NCI-H2196 treated with DMSO at 0.1 percent for 48 hours (cell line): Measurements from ENCODE around the gene DNAJC7.
"Not testable (repeated sequence)": the region's sequence is repeated elsewhere in the genome, so short reads cannot be mapped to it uniquely, and the experiment has no call there.

Experiments used
- DNase-seq: peaks from one replicate; lab custom pipeline; 2025; ENCODE audit not compliant: unreplicated experiment; lab: John Stamatoyannopoulos, UW

The DNAJC7 gene

GRCh38 chr17:42016411-42016831 is 818 bp downstream of the DNAJC7 start:
- DNase-seq, result no peak

- not testable (repeated sequence) for DNase-seq
These were observed 3.5 kb downstream of the DNAJC7 start for GRCh38 chr17:42013740-42014139.

DNA sequence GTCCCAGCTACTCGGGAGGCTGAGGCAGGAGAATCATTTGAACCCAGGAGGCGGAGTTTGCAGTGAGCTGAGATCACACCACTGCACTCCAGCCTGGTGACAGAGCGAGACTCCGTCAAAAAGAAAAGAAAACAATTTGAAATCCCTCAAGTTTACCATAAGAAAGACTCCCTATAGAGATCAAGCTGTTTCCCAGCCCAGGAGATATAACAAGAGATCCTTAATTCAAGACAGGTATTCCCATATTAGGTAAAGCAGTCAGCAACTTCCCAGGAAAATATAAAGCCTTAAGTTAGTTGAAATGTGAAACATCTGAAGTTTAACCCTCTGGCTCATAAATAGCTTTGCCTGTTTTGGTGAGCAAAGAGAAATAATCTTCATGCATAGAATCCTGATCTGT is 4.9 kb downstream of the DNAJC7 start:
- not testable (repeated sequence) for DNase-seq

GRCh38 chr17:42010898-42011516 is 6.2 kb downstream of the DNAJC7 start:
- DNase-seq, result no peak

DNA sequence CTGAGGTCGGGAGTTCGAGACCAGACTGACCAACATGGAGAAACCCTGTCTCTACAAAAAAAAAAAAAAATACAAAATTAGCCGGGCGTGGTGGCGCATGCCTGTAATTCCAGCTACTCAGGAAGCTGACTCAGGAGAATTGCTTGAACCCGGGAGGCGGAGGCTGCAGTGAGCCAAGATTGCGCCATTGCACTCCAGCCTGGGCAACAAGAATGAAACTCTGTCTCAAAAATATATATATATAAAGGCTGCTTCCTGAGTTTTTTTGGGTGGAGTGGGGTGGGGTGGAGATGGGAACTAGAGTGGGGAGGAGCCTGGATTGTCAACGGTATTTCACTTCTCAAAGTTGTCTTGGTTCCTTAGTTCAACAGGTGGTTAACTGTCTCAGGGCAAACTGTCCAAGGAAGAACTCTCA is 7.0 kb downstream of the DNAJC7 start:
- not testable (repeated sequence) for DNase-seq

DNA sequence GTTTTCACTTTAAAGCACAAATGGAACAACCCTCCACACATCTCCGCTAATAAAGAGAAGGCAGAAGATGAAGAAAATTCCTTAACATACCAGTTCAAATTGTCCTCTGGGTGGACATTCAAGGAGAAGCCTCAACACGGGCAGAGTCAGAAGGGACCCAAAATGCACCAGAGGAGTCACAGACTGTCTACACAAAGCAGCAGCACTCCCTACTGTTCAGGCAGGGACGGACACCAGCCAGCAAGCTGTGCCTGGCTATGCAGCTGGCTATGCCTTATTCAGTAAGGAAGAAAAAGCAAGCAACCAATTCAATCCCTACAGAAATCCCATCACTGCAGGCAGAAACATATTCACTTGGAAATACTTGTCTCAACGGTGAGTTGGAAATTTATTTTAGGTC is 8.1 kb downstream of the DNAJC7 start:
- no peak for DNase-seq

DNA sequence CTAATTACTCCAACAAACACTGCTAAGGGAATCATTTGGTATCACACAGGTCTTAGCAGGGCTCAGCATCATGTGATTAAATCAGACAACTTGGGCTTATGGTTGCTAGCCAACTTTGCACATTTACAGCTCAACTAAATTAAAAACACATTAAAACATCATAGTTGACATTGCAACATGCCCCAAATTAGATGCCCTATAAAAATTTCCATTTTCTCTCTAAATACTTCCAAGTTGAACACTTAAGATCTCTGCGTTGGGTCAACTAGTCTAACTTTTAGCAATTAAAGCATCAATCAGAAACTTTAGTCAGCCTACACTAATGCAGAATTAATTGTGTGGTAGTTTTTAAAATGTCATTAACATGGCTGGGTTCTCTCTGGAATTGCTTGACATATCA is 12.1 kb downstream of the DNAJC7 start:
- DNase-seq, result no peak

- DNase-seq, result no peak
These were observed 14.4 kb downstream of the DNAJC7 start for GRCh38 chr17:42002792-42003301.

DNA sequence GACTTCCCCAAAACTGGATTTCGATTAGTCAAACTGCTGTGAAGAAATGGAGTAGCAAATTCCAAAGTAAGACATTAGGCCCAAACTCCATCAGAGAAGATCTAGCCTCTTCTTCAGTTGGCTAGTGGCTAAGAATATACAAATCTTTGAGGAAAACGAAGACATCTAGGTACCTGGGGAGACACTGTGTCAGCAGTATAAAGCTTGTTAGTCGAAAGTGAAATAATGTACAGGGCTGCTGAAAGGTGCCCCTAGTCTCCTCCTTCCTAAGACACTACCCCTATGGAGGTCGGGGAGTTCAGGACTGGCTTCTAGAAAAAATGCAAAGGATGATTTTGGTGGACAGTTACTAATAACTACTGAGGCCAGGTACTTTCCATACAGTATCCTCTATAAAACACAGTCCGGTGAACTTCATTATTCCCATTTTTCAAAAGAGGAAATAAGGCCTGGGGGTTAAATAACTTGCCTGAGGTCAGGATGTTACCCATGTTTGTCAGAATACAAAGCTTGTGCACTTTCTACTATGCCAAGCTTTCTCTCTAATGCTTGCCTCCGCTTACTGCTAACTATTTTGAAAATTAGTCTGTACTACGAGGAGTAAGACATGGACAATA is 15.0 kb downstream of the DNAJC7 start:
- DNase-seq, result no peak

GRCh38 chr17:42001729-42002128 is 15.5 kb downstream of the DNAJC7 start:
- DNase-seq, result no peak

DNA sequence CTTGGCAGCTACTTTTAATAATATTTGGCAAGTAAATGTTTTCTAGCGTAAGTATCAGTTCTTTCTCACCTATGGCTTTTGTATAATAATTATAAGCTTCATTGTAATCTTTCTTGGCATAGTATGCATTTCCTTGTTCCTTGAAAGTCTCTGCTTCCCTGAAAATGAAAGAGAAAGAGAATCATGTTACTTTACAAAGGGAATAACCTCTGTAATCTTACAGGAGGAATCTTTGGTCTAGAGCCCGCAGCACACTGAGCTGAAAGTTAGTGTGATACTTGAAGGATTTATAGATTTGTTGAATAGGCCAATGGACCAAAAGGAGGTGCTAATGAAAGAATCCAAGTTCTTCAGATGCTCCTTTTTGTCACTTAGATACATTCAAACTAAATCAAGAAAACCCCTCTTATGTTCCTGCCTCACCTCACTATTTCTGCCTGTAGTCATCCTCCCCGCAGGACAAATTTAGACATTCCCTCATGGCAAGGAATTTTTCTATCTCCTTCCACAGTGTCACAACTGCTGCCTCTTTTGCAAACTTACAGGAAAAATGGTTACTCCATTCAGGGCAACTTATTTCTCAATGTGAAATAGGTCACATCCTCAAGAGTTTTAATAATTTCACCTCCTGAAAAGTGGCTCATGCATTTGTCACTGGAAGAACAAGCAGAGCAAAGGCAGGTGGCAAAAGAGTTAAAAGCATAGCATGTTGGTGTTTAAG is 16.7 kb downstream of the DNAJC7 start:
- no peak for DNase-seq

DNA sequence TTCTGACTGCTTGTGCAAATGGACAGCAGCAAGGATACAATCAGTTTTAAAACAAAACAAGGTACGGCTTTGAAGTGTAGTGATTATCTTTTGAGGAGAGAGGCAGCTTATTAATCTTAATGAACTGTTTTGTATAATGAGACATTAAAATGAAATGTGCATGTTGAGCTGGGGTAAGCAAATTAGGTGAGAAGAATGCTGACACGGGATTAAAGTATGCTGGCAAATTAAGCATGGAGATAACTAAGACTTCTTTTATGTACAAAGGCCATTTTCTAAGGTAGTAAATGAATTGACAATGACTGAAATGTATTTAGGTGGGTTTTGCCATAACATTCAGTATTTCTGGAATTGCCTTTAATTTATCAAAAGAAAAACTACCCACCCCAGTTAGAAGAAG is 18.7 kb downstream of the DNAJC7 start:
- DNase-seq, result no peak

DNA sequence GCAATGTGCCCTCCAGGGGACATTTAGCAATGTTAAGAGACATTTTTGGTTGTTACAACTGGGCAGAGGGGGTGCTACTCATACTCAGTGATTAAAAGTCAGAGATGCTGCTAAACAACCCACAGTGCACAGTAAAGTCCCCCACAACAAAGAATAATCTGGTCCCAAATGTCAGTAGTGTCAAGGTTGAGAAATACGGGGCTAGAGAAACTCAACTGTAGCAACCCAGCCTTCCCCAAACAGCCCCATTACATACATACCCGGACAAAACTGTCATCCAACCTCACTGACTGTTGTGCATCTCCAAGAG is 20.4 kb downstream of the DNAJC7 start:
- no peak for DNase-seq

DNA sequence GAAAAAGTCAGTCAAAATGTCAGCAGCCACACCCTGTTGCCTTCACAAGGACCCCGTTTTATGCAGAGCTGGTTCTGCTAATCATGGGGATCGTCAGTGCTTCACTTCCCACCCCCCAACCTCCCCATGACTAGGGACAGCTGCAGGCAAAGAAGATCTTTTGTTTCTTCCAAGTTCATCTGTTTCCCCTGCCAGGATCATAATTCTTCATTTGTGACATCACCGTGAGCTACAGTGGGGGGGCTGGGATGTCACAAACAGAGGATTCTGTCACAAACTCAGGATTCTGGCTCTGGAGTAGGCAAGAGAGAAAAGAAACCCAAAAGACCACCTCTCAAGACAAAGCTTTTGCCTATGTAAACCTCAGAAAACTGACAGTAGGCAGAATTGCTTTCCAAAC is 24.7 kb downstream of the DNAJC7 start:
- DNase-seq, result no peak

DNA sequence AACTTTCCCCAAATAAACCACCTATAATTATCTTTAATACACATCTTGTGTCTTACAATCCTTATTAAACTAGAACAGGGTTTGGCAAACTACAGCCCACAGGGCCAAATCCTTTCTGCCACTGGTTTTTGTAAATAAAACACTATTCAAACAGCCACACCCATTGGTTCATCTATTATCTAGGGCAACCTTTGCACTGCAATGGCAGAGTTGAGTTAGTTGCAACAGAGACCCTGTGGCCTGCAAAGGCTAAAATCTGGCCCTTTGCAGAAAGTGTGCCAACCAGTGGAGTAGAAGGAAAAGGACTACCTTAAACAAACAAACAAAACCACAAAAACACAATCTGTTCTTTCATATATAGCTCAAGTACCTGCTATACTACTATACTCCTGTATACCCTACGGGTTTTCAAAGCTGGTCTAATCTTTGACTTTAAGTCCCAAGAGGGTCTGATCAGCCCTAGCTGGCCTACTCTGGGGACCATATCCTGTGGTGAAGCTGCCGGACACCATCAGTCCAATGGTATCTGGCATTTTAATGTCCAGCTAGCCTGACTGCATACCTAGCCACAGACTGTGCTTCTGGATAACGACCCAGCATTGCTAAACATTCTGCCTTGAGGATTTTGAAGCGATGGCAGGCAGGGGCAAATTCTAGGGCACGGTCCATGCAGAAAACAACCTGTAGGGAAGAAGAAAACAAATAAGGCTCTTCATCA is 27.4 kb downstream of the DNAJC7 start:
- no peak for DNase-seq

DNA sequence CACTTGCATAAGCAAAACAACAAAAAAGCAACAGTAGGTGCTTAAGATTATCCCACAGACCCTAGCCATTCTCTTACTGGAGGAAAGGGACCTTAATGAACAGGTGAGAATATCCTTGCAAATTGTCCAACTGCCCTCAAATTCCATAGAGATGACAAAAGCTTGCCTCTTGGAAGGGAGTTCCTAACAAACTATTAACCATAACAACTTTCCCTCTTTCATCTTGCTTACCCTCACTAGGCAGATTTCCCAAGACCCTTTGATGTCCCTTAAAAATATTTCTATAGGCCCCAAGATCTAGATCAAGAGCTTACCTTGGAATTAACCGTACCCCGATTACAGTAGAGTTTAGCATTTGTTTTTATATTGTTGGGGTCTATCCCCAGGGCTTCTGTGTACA is 28.8 kb downstream of the DNAJC7 start:
- no peak for DNase-seq

DNA sequence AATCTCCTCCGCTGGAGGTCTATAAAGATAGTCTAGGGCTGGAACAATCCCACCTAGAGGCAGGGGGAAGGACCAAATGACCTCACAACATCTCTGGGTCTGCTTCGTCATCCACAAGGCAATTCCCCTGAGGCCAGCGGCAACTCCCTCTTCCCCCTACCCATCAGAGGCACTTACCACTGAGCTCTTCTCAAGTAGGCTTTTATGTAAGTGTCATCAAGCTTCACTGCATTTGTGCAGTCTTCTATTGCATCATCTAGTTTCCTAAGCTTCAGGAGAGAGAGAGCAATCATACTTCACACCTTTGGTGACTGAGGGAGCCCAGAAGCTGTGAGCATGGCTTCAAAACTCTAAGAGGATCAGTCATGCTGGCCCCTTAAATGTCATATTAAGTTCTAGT is 29.6 kb downstream of the DNAJC7 start:
- no peak for DNase-seq

DNA sequence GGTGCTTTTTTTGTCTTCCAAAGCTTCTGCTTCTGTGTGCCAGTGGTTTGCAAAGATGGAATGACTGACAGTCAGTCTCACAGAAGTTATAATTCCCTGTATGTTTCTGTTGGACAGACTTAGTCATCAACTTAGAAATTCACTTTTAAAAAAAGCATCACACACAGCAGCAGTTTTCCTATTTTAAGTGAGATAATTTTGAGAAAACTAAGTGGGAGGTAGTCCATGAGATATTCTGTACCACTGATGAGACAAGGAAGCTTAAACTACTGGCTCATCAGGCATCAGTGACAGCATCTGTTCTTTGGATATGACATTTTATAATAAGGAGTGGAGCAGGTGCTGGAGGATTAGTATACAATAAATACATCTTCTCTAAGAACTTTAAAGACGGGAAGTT is 30.6 kb downstream of the DNAJC7 start:
- DNase-seq, result no peak

DNA sequence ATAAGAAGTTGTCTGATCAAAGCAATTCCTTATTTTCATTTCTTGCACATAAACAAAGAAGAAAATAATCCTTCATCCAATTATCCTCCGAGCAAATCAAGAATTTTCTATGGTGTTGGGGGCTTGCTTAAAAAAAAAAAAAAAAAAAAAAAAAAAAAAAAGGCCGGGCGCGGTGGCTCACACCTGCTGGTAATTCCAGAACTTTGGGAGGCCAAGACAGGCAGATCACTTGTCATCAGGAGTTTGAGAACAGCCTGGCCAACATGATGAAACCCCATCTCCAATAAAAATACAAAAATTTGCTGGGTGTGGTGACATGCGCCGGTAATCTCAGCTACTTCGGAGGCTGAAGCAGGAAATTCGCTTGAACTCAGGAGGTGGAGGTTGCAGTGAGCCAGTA is 31.3 kb downstream of the DNAJC7 start:
- DNase-seq, result no peak

DNA sequence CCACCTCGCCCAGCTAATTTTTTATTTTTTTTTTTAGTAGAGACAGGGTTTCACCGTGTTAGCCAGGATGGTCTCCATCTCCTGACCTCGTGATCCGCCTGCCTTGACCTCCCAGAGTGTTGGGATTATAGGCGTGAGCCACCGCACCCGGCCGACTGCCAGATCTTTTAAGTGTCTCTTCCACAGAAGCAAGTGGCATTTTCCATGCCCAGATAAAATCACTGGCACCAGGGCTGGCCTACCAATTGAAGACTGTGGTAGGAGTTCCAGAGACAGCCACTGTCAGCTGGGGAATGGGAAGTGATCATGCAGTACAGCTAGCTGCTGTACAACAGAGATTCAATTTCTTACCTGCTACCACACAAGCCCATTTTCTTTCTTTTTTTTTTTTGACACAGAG is 32.8 kb downstream of the DNAJC7 start:
- DNase-seq, result no peak

DNA sequence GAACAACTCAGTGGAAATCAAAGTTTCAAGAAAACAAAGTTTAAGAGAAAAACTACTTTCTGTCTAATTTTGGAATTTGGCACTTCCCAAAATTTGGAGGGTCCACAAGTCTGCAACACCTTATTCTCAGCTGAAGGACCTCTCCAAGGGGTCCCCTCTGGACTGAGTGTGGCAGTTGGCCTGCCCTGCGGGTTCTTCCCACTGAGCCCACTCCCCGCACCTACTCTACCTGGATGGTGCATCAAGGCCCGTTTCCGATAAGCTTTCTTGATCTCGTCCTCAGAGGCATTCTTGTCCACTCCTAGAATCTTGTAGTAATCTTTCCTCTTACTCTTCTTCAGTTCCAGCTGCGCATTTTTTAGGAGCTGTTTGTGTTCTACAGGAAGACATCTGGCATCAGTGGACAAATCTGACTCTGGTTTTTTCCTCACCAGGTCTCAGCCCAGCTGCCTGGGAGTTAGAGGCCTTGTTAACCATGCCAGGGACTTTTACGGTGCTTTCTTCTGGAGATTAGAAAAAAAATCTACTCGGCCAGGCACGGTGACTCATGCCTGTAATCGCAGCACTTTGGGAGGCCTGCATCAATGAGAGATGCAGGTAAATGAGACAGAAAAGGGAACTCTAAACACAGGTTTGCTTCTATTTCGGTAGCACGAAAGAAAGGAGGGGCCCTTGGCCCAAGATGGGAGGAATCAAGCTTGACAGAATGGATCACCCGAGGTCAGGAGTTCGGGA is 35.0 kb downstream of the DNAJC7 start:
- DNase-seq, result no peak
